Right lobe of liver (tissue), 4 donors: ENCODE results near the gene OPN1MW.
"Not testable (repeated sequence)": the region's sequence is repeated elsewhere in the genome, so short reads cannot be mapped to it uniquely, and the experiment has no call there.

Experiments
- POLR2A ChIP-seq: fragments of 450-650 bp; IDR thresholded peaks from one replicate; pipeline ENCODE4 v1.6.1; 2017; ENCODE audit warnings: antibody characterized with exemption, mild to moderate bottlenecking
- TF ChIP-seq, protein P1 (sequence below), 4 donors: fragments of 200-600 bp in 3 of 4; fragments of 450-650 bp in 1 of 4; IDR thresholded peaks; one replicate each; pipeline versions ENCODE4 v1.5.1 to v1.8.0; 2016 to 2022; ENCODE audit warnings: antibody characterized with exemption in 4 of 4, mild to moderate bottlenecking in 2 of 4
- donor health status: DM: no; HTN: no; CAD: no.
- donor health status: DM: no; HTN: no; CAD: no.
- donor health status: DM: no; HTN: yes; CAD: no.

DNA sequence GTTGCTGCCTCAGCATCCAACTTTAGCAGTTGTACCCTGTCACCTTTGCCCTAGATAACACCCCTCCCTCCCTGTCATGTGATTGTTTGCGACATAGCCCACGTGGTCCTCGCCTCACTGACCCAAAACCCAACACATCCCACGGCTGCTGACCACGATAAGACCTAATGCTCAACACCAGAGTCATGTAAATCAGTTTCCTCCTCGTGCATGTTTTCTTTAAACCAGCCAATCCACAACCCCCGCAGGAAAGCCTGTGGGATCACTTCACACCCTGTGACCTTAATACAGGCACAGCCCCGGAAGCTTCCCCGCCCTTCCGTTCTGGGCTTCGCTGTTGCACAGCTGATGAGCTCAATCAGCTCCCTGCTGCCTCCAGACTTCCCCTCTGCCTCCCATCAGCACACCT, 9.9 kb upstream of the OPN1MW start:
- TF ChIP-seq, protein P1, sequence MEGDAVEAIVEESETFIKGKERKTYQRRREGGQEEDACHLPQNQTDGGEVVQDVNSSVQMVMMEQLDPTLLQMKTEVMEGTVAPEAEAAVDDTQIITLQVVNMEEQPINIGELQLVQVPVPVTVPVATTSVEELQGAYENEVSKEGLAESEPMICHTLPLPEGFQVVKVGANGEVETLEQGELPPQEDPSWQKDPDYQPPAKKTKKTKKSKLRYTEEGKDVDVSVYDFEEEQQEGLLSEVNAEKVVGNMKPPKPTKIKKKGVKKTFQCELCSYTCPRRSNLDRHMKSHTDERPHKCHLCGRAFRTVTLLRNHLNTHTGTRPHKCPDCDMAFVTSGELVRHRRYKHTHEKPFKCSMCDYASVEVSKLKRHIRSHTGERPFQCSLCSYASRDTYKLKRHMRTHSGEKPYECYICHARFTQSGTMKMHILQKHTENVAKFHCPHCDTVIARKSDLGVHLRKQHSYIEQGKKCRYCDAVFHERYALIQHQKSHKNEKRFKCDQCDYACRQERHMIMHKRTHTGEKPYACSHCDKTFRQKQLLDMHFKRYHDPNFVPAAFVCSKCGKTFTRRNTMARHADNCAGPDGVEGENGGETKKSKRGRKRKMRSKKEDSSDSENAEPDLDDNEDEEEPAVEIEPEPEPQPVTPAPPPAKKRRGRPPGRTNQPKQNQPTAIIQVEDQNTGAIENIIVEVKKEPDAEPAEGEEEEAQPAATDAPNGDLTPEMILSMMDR (IDR thresholded peaks at IDR 0.05) = not testable (repeated sequence)
- TF ChIP-seq POLR2A = not testable (repeated sequence)
